Jurkat, Clone E6-1 (cell line): ENCODE measurements around the gene PRICKLE1.
A peak's percentile ranks its signal among the peaks of the same experiment; 100 is the strongest.

Experiments used
- DNase-seq: peaks from one replicate; pipeline ENCODE4 v3.0.0-alpha.2; 2011; ENCODE audit warnings: low read depth, low spot score
- H3K4me3 ChIP-seq: 2 replicates; pipeline ENCODE4 v1.5.1; 2011; ENCODE audit warnings: mild to moderate bottlenecking, low read length, control low read depth, moderate library complexity

Gene PRICKLE1

DNA sequence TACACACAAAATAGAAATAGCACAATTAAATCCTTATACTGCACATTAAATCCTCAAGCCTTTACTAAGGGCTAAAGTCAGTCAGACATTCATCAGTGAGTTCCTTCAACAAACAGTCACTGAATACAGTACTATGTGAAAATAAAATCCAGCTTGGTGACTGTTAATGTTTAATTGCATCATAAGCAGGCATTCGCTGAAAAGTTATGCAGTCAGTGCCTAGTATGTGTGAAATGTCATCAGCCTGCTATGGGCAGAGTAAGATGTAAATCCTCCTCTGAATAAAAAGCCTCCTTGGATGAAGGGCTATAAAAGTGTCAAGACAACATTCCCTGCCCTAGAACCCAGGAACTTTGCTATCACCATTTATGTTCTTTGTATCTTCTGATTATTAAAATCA lies 116.4 kb downstream of the PRICKLE1 start:
- DNase-seq: no peak
- H3K4me3 ChIP-seq: no peak overlapping the region

GRCh38 chr12:42472376-42472775 lies 117.2 kb downstream of the PRICKLE1 start:
- DNase-seq: no peak
- H3K4me3 ChIP-seq: no peak overlapping the region

DNA sequence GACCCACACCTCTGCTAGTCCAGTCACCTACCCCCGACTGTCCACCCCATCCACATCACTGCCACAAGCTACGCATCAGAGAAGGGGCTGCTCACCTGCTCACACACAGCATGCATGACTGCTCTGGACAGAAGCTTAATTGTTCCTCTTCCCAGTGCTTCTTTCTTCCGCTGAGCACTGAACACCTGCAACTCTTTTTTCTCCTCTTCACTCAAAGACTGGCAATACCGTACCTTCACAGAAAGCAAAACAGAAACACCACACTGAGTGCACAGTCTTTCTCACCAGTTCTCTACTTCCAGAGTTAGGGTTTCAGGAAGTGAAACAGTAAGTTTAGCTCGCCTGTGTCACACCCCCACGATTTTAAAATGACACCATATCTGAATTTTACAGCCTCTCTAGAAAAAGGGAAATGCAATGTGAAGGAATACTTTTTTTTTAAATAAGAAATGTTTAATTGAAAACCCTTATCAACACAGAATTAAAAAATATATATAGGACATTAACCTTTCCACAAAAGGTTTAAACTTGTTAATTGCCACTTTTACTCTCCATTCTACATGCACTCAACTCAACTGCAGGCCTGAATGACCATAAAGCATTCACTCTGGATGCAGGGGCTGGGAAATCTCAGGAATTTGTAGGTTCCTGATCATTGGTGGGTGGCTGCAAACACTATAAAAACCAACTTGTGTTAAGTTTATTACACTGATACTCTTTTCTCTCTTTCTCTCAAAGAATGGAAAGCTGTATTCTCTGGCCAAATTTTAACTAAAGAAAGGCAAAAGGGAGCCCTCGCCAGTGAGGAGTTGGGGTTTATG lies 120.0 kb downstream of the PRICKLE1 start:
- DNase-seq: peak; percentile 4
- H3K4me3 ChIP-seq: no peak overlapping the region

DNA sequence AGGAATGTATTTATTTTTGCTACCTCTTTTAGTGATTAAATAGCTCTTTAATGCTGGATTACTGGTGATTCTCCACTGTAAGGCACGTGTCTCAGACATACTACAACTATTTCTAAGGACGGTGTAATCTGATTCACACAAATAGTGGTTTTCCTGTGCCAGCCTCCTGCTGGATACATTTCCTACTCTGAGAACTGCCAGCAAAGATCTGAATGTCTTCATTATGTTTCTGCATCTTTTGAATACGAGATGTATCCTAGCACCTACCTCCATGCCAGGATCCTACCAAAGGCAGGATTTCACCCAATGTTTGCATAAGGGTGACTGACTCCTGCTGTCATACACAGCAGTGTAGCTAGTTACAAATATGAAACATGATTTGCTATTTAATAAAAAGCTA lies 120.6 kb downstream of the PRICKLE1 start:
- no peak overlapping the region for H3K4me3 ChIP-seq
- DNase-seq: no peak

DNA sequence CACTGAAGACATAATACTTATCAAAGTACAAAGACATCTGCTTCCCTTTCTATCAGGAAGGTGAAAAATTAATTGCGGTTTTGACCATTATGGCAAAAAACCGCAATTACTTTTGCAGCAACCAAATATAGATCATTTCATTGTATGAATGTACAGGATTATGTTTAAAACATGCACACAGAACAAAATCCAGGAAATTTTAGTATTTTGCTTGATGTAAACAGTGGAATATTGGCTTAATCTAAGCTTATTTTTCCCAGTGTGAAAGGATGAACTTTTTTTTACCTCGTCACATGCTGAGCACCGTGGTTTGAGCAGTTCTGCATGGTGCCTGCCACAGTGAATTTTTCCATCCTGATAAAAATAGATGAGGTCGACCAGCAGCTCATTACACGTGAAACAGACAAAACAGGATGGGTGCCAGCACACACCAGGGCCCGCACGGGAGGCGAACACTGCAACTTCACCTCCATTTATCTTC lies 121.2 kb downstream of the PRICKLE1 start:
- H3K4me3 ChIP-seq: no peak overlapping the region
- DNase-seq: no peak

GRCh38 chr12:42463671-42464070 lies 125.9 kb downstream of the PRICKLE1 start:
- no peak for DNase-seq
- no peak overlapping the region for H3K4me3 ChIP-seq

DNA sequence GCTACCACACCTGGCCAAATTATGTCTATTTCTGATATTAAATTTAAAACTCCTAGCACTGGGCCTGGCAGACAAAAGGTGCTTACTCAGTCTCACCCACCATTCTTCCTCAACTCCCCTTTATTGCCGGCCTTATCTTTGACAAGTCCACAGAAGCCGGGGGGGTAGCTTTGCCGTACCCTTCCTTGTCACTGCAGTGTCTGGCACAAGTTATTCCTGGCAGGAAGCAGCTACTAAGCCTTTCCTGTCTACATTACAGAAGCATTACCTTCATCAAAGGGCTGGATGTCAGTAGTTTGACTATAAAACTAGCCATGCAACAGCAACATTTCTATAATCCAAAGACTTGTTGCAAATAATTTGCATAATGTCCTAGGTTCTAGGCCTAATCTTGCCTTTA lies 127.1 kb downstream of the PRICKLE1 start:
- DNase-seq: no peak

GRCh38 chr12:42459336-42459847 lies 130.2 kb downstream of the PRICKLE1 start:
- DNase-seq: no peak
- H3K4me3 ChIP-seq: no peak overlapping the region

More for the DNA sequence above, 127.1 kb downstream of the PRICKLE1 start:
- H3K4me3 ChIP-seq: no peak overlapping the region

GRCh38 chr12:42458575-42458974 lies 131.0 kb downstream of the PRICKLE1 start:
- no peak overlapping the region for H3K4me3 ChIP-seq
- DNase-seq: no peak

- H3K4me3 ChIP-seq: no peak overlapping the region
- DNase-seq: no peak
Measured at GRCh38 chr12:42450248-42450647, 139.3 kb downstream of the PRICKLE1 start.

GRCh38 chr12:42448841-42449240 lies 140.7 kb downstream of the PRICKLE1 start:
- H3K4me3 ChIP-seq: no peak overlapping the region
- DNase-seq: no peak

DNA sequence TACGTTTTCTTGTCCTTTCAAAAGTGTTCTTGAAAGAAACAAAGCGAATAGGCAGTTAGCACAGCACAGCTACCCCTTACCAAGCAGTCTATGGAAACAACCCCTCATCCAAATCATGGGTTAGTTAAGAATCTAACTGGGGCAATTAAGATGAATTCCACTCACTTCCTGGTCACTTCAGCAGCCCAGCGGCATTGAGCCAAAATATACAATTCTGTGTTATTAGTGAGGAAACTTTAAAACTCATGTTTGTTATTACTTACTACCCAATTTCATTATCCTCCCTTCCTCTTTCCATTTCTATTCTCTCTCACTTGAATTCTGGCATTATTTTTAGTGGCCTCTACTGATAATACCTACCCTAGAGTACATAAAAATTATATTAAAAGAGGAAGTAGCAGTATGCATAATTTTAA lies 142.2 kb downstream of the PRICKLE1 start:
- DNase-seq: no peak
- no peak overlapping the region for H3K4me3 ChIP-seq

- DNase-seq: no peak
- H3K4me3 ChIP-seq: no peak overlapping the region
Measured at GRCh38 chr12:42446761-42447160, 142.8 kb downstream of the PRICKLE1 start.

DNA sequence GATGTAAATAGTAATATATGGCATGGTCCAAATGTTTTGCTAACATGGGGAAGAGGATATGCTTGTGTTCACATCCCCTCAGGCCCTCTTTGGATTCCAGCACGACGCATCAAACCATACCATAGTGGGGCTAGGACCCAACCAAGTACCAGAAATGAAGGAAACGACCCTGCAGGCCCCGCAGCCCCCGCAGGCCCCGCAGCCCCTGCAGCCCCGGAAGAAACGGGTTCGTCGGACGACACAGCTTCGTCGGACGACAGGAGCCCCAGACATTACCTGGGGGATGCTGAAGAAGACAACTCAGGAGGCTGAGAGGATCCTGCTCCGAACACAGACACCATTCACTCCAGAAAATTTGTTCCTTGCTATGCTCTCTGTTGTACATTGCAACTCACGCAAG lies 143.7 kb downstream of the PRICKLE1 start:
- no peak for DNase-seq
- no peak overlapping the region for H3K4me3 ChIP-seq

GRCh38 chr12:42444192-42444943 lies 145.2 kb downstream of the PRICKLE1 start:
- no peak for DNase-seq
- no peak overlapping the region for H3K4me3 ChIP-seq

DNA sequence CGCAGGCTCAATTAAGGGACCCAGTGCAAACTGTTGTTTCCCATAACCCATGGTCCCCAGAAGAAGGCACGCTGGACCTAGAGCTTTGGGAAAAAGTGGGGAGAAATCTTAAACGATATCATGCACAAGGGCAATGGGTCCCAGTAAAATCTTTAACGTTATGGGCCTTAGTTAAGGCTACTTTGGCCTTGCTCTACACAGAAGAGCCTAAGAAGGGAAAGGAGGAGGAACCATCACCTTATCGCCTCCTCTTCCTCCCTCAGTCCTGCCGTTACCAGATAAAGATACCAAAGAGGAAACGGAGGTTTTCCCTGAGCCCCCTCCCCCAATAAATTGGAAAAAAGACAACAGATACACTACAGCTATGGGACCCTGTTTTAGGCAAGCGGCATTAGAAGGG lies 146.7 kb downstream of the PRICKLE1 start:
- no peak for DNase-seq
- no peak overlapping the region for H3K4me3 ChIP-seq

DNA sequence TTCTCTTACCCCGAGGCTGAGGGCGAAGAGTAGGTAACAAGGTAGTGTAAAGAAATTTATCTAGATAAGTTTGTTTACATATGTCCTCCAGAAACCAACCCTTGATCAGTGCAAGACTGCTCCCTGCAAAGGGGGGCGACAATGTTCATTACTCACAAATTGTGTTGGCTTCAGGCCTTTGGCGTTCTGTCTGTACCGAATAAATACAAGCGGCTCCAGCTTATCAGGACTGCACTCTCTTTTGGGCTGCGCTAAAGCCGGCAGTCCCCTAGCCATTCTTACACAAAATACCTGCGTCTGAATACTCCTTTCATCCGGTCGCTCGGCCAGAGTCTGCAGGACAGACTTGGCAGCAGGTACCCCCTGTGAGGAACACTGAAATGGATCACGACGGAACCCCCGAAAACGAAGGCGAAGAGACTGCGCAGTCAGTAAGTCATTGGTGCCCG lies 147.2 kb downstream of the PRICKLE1 start:
- no peak for DNase-seq
- H3K4me3 ChIP-seq: no peak overlapping the region

DNA sequence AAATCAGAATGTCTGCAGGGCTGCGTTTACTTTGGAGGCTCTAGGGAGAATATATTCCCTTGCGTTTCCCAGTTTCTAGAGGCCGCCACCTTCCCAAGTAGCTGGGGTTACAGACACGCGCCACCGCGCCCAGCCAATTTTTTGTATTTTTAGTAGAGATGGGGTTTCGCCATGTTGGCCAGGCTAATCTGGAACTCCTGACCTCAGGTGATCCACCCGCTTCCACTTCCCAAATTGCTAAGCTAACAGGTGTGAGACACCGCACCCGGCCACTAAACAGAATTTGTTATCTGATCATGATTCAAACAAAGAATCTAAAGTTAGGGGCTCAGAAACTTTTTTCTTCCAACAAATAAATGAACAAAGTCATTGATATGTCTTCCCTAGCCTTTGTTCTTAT lies 148.9 kb downstream of the PRICKLE1 start:
- no peak for DNase-seq
- H3K4me3 ChIP-seq: no peak overlapping the region

GRCh38 chr12:42432517-42433140 lies 156.9 kb downstream of the PRICKLE1 start:
- no peak overlapping the region for H3K4me3 ChIP-seq

DNA sequence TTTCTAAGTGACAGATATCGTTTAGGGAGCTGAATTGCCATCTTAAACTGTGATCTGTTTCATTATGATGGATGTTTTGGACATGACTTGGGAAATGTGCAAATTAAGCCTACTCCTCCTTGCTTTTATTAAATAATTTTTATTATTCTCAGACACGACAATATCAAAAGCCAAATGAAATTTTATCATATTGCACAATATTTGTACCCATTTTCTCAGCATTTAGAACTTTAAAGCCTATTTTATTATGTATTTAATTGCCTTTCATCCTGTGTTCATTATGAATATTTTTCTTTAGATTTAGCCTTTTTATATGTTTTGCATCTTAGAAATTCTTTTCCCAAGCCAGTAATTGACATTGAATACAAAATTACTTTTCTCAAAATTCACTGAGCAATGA lies 160.7 kb downstream of the PRICKLE1 start:
- H3K4me3 ChIP-seq: no peak overlapping the region
- DNase-seq: no peak

More at GRCh38 chr12:42432517-42433140, 156.9 kb downstream of the PRICKLE1 start:
- DNase-seq: no peak
